ENCODE data around the gene PLA2G2F. TPM values are rescaled to one million over a fixed set of nuclear protein-coding genes. Genes with fewer than 3 reads are reported as not detected.

The PLA2G2F gene
- total and polyA plus RNA-seq, 9 of the 15 experiments (the other 6 are each of a cell fraction or from before 2014, with no cell fraction given), result not detected

- TF ChIP-seq, protein P1, sequence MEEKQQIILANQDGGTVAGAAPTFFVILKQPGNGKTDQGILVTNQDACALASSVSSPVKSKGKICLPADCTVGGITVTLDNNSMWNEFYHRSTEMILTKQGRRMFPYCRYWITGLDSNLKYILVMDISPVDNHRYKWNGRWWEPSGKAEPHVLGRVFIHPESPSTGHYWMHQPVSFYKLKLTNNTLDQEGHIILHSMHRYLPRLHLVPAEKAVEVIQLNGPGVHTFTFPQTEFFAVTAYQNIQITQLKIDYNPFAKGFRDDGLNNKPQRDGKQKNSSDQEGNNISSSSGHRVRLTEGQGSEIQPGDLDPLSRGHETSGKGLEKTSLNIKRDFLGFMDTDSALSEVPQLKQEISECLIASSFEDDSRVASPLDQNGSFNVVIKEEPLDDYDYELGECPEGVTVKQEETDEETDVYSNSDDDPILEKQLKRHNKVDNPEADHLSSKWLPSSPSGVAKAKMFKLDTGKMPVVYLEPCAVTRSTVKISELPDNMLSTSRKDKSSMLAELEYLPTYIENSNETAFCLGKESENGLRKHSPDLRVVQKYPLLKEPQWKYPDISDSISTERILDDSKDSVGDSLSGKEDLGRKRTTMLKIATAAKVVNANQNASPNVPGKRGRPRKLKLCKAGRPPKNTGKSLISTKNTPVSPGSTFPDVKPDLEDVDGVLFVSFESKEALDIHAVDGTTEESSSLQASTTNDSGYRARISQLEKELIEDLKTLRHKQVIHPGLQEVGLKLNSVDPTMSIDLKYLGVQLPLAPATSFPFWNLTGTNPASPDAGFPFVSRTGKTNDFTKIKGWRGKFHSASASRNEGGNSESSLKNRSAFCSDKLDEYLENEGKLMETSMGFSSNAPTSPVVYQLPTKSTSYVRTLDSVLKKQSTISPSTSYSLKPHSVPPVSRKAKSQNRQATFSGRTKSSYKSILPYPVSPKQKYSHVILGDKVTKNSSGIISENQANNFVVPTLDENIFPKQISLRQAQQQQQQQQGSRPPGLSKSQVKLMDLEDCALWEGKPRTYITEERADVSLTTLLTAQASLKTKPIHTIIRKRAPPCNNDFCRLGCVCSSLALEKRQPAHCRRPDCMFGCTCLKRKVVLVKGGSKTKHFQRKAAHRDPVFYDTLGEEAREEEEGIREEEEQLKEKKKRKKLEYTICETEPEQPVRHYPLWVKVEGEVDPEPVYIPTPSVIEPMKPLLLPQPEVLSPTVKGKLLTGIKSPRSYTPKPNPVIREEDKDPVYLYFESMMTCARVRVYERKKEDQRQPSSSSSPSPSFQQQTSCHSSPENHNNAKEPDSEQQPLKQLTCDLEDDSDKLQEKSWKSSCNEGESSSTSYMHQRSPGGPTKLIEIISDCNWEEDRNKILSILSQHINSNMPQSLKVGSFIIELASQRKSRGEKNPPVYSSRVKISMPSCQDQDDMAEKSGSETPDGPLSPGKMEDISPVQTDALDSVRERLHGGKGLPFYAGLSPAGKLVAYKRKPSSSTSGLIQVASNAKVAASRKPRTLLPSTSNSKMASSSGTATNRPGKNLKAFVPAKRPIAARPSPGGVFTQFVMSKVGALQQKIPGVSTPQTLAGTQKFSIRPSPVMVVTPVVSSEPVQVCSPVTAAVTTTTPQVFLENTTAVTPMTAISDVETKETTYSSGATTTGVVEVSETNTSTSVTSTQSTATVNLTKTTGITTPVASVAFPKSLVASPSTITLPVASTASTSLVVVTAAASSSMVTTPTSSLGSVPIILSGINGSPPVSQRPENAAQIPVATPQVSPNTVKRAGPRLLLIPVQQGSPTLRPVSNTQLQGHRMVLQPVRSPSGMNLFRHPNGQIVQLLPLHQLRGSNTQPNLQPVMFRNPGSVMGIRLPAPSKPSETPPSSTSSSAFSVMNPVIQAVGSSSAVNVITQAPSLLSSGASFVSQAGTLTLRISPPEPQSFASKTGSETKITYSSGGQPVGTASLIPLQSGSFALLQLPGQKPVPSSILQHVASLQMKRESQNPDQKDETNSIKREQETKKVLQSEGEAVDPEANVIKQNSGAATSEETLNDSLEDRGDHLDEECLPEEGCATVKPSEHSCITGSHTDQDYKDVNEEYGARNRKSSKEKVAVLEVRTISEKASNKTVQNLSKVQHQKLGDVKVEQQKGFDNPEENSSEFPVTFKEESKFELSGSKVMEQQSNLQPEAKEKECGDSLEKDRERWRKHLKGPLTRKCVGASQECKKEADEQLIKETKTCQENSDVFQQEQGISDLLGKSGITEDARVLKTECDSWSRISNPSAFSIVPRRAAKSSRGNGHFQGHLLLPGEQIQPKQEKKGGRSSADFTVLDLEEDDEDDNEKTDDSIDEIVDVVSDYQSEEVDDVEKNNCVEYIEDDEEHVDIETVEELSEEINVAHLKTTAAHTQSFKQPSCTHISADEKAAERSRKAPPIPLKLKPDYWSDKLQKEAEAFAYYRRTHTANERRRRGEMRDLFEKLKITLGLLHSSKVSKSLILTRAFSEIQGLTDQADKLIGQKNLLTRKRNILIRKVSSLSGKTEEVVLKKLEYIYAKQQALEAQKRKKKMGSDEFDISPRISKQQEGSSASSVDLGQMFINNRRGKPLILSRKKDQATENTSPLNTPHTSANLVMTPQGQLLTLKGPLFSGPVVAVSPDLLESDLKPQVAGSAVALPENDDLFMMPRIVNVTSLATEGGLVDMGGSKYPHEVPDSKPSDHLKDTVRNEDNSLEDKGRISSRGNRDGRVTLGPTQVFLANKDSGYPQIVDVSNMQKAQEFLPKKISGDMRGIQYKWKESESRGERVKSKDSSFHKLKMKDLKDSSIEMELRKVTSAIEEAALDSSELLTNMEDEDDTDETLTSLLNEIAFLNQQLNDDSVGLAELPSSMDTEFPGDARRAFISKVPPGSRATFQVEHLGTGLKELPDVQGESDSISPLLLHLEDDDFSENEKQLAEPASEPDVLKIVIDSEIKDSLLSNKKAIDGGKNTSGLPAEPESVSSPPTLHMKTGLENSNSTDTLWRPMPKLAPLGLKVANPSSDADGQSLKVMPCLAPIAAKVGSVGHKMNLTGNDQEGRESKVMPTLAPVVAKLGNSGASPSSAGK (IDR thresholded peaks at IDR 0.05), result peak; percentile 56
- TF ChIP-seq RAD21 (CRISPR knock-in tag; conservative IDR thresholded peaks at IDR 0.05 in 1 of 2, IDR thresholded peaks at IDR 0.05 in 1 of 2), result no peak
- 0 out of 4 replicates have a peak, but pooled peaks of 1 of the 2 experiments have one; percentile 39 for TF ChIP-seq HDAC1 (IDR thresholded peaks at IDR 0.05)
- peak; percentile 28; the same call in 1 of the 2 replicates for TF ChIP-seq DMBX1 (CRISPR knock-in tag; IDR thresholded peaks at IDR 0.05; ENCODE audit: borderline replicate concordance)
- no peak for TF ChIP-seq ZZZ3 (IDR thresholded peaks at IDR 0.05)
- peak; percentile 40; the same call in 1 of the 2 replicates for TF ChIP-seq EP300 (IDR thresholded peaks at IDR 0.05; ENCODE audit: low read length)
- TF ChIP-seq EGR1 (conservative IDR thresholded peaks at IDR 0.05), result peak; percentile 79
- no peak for TF ChIP-seq FOXP1 (CRISPR knock-in tag; IDR thresholded peaks at IDR 0.05)
- TF ChIP-seq SOX6 (IDR thresholded peaks at IDR 0.05), result peak; percentile 53; the same call in 1 of the 2 replicates
- TF ChIP-seq ZNF232 (CRISPR knock-in tag; IDR thresholded peaks at IDR 0.05), result no peak
- no peak for TF ChIP-seq KDM2B (CRISPR knock-in tag; IDR thresholded peaks at IDR 0.05)
- no peak for TF ChIP-seq ATF3 (IDR thresholded peaks at IDR 0.05)
- no peak for TF ChIP-seq ATF3 (CRISPR knock-in tag; conservative IDR thresholded peaks at IDR 0.05)
These were observed 49.3 kb downstream of the PLA2G2F start (continued) for GRCh38 chr1:20188455-20188817.

Measured in K562 (cell line).